GM12878 (cell line): ENCODE measurements around the gene OR4D1. TPM values are rescaled to one million over a fixed set of nuclear protein-coding genes. Genes with fewer than 3 reads are reported as not detected.

Experiments used
- ATAC-seq: fragments of 200-7000 bp; cut with Tn5 transposase; 3 replicates; pipeline ENCODE4 v1.9.1; 2020; ENCODE audit warnings: mild to moderate bottlenecking, moderate library complexity
- BruUV-seq: library from RNA; stranded (reverse); fragments of 400-500 nt; replicated peaks from 2 replicates; lab custom pipeline; 2021; lab: Mats Ljungman, UMichigan
- CTCF ChIA-PET: fragments of 300-600 bp; sonication (Branson Sonifier 250); formaldehyde crosslinking; extraction: SDS; loops from one replicate; lab custom pipeline; 2021; ENCODE audit warnings: inconsistent platforms; lab: Yijun Ruan, JAX
- POLR2A ChIA-PET: fragments of 350-600 bp; formaldehyde crosslinking; extraction: SDS; loops from one replicate; lab custom pipeline; 2021; ENCODE audit warnings: inconsistent platforms; lab: Charles Lee
- RAD21 ChIA-PET: fragments of 300-600 bp; sonication (Branson Sonifier 250); formaldehyde crosslinking; loops from one replicate; lab custom pipeline; 2023; ENCODE audit warnings: antibody characterized with exemption; ENCODE audit not compliant: unreplicated experiment; lab: Charles Lee
- SMC1A ChIA-PET: fragments of 300-600 bp; sonication (Branson Sonifier 250); formaldehyde crosslinking; loops from one replicate; lab custom pipeline; 2023; ENCODE audit not compliant: unreplicated experiment, uncharacterized antibody; lab: Charles Lee
- DNase-seq: peaks from one replicate; pipeline ENCODE4 v3.0.0-alpha.2; 2011; ENCODE audit warnings: low read depth, low spot score
- FAIRE-seq: peaks from 3 replicates; lab custom pipeline; 2011; peaks lifted over from hg19 to GRCh38; lab: Jason Lieb, UNC
- H2AFZ ChIP-seq: 2 replicates; pipeline ENCODE4 v1.6.0; 2011; ENCODE audit warnings: low read depth, low read length, control low read depth; ENCODE audit not compliant: control insufficient read depth
- H3K27ac ChIP-seq: 2 replicates; pipeline ENCODE4 v1.5.1; 2011; ENCODE audit warnings: control low read depth; ENCODE audit not compliant: control insufficient read depth, insufficient read depth
- H3K27me3 ChIP-seq, 2 experiments: replicated peaks in 1 of 2; 2 replicates each; pipeline versions ENCODE4 v1.6.0 to v1.6.1; 2011; ENCODE audit warnings: low read length in 1 of 2; ENCODE audit not compliant: control insufficient read depth in 2 of 2, insufficient read depth in 2 of 2
- H3K36me3 ChIP-seq, 2 experiments: 2 replicates each; pipeline ENCODE4 v1.5.1; 2011; ENCODE audit warnings: low read length in 1 of 2; ENCODE audit not compliant: control insufficient read depth in 2 of 2, insufficient read depth in 2 of 2
- H3K4me1 ChIP-seq: 2 replicates; pipeline ENCODE4 v1.6.1; 2011; ENCODE audit warnings: mild to moderate bottlenecking, low read length, moderate library complexity, mixed read lengths; ENCODE audit not compliant: control insufficient read depth, insufficient read depth
- H3K4me2 ChIP-seq: 2 replicates; pipeline ENCODE4 v1.6.0; 2011; ENCODE audit warnings: control low read depth; ENCODE audit not compliant: control insufficient read depth, insufficient read depth
- H3K4me3 ChIP-seq: fragments of 200-600 bp; sonication (generic); 2 replicates; pipeline ENCODE4 v1.5.1; 2016
- H3K79me2 ChIP-seq: 2 replicates; pipeline ENCODE4 v1.6.0; 2011; ENCODE audit warnings: low read length; ENCODE audit not compliant: control insufficient read depth, insufficient read depth
- H3K9ac ChIP-seq: 2 replicates; pipeline ENCODE4 v1.8.0; 2011; ENCODE audit warnings: low read length, control low read depth, mixed read lengths; ENCODE audit not compliant: control insufficient read depth, insufficient read depth
- H3K9me3 ChIP-seq: replicated peaks from 3 replicates; pipeline ENCODE4 v1.5.1; 2011; ENCODE audit warnings: mild to moderate bottlenecking, low read length; ENCODE audit not compliant: control insufficient read depth, insufficient read depth
- H4K20me1 ChIP-seq: 2 replicates; pipeline ENCODE4 v1.6.0; 2011; ENCODE audit not compliant: control insufficient read depth, insufficient read depth
- CBX5 ChIP-seq: sonication (generic); IDR thresholded peaks from 2 replicates; pipeline ENCODE4 v1.6.1; 2016; ENCODE audit warnings: low read depth, moderate library complexity, mild to moderate bottlenecking, inconsistent platforms
- CREB1 ChIP-seq: IDR thresholded peaks from 2 replicates; pipeline ENCODE4 v1.6.1; 2012; ENCODE audit warnings: low read depth, mild to moderate bottlenecking, inconsistent platforms
- HDGF ChIP-seq: fragments of 450-650 bp; IDR thresholded peaks from 2 replicates; pipeline ENCODE4 v1.6.1; 2016; ENCODE audit warnings: antibody characterized with exemption
- IRF4 ChIP-seq: IDR thresholded peaks from 2 replicates; pipeline ENCODE4 v1.6.1; 2011; ENCODE audit warnings: low read depth, low read length
- PML ChIP-seq: IDR thresholded peaks from 2 replicates; pipeline ENCODE4 v1.6.1; 2012; ENCODE audit warnings: low read length, inconsistent platforms
- RELA ChIP-seq: fragments of 450-650 bp; IDR thresholded peaks from 2 replicates; pipeline ENCODE4 v1.8.0; 2014; ENCODE audit warnings: borderline replicate concordance; ENCODE audit not compliant: partially characterized antibody
- TARDBP ChIP-seq: IDR thresholded peaks from 2 replicates; pipeline ENCODE4 v1.6.1; 2016; ENCODE audit warnings: borderline replicate concordance
- YY1 ChIP-seq: IDR thresholded peaks from 2 replicates; pipeline ENCODE4 v1.6.1; 2011; ENCODE audit warnings: low read depth, mild to moderate bottlenecking, low read length
- ZNF217 ChIP-seq: fragments of 450-650 bp; IDR thresholded peaks from 2 replicates; pipeline ENCODE4 v1.6.1; 2017; ENCODE audit warnings: antibody characterized with exemption, mild to moderate bottlenecking
- ZNF24 ChIP-seq: fragments of 450-650 bp; IDR thresholded peaks from 2 replicates; pipeline ENCODE4 v1.6.1; 2017; ENCODE audit warnings: antibody characterized with exemption, mild to moderate bottlenecking
- WGBS: methylation state at CpG from one replicate; pipeline ENCODE4 v1.1.6; 2016; ENCODE audit warnings: low lambda C conversion rate; ENCODE audit not compliant: insufficient replicate concordance, insufficient coverage; ENCODE audit errors: missing lambda C conversion rate; 5-methylcytosine and 5-hydroxymethylcytosine counted together
- in situ Hi-C: fragments of 300-500 bp; cut with MboI; formaldehyde crosslinking; loops from 9 replicates; pipeline ENCODE4 v1.14.3; 2018; ENCODE audit warnings: mixed read lengths
- intact Hi-C: fragments of 100-400 bp; cut with micrococcal nuclease; formaldehyde crosslinking; loops from one replicate; pipeline ENCODE4 v1.14.2; 2022; ENCODE audit not compliant: unreplicated experiment
- polyA plus RNA-seq, 11 experiments: library from polyadenylated mRNA; depleted of rRNA in 4 of 11; unstranded in 6 of 11; stranded (reverse) in 5 of 11; fragments of >200 nt; fragmentation: Nextera tagmentation in 4 of 11; fragmentation: Illumina TruSeq in 1 of 11; extraction: Ambion mirVana in 4 of 11; extraction: Trizol in 1 of 11; gene quantifications; 1 replicate in 1 of 11; 2 replicates in 10 of 11; pipeline versions ENCODE4 v1.2.1 to v1.2.3, GENCODE V29; 2011 to 2016; ENCODE audit warnings: inconsistent platforms in 2 of 11, missing spikeins in 2 of 11, low read depth in 1 of 11
- total RNA-seq, 4 experiments: library from RNA; depleted of rRNA in 3 of 4; stranded (reverse); fragments of >200 nt in 3 of 4; fragmentation: Illumina TruSeq in 1 of 4; extraction: Trizol in 1 of 4; gene quantifications; 2 replicates each; pipeline versions ENCODE4 v1.2.1 to v1.2.3, GENCODE V29; 2013 to 2021
- TF ChIP-seq, protein P1 (sequence below): fragments of 450-650 bp; IDR thresholded peaks from 2 replicates; pipeline ENCODE4 v1.6.1; 2017; ENCODE audit warnings: mild to moderate bottlenecking, moderate library complexity
- TF ChIP-seq, protein P2 (sequence below): IDR thresholded peaks from 2 replicates; pipeline ENCODE4 v1.6.1; 2011; ENCODE audit warnings: borderline replicate concordance, low read depth, mild to moderate bottlenecking, moderate library complexity, mixed read lengths, low read length; ENCODE audit not compliant: insufficient read depth; ENCODE audit errors: extremely low read length
- TF ChIP-seq, protein P3 (sequence below): fragments of 450-650 bp; formaldehyde crosslinking; IDR thresholded peaks from 2 replicates; pipeline ENCODE4 v1.4.0; 2020; ENCODE audit warnings: mild to moderate bottlenecking, moderate library complexity

Gene OR4D1
- total and polyA plus RNA-seq, 10 of the 15 experiments (the other 5 are each of a cell fraction or from before 2014, with no cell fraction given), result not detected

DNA sequence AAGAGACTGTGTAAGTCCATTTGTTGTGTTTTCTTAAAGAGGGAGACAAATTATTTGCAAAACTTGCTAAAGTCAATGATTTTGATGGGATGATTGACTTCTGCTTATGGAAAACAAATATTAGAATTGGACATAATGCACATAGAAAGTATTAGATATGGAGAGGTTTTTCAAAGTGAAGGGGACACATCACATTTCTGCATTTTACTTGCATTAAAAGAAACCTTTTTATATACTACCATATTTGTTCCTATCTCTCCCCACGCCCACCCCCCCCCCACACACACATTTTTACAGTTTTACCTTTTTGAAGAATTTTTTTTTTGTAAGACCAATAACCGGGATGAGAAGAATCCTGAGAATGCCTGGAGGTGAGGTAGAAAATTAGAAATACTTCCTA, 10.0 kb downstream of the OR4D1 start (continued):
- TF ChIP-seq, protein P1, sequence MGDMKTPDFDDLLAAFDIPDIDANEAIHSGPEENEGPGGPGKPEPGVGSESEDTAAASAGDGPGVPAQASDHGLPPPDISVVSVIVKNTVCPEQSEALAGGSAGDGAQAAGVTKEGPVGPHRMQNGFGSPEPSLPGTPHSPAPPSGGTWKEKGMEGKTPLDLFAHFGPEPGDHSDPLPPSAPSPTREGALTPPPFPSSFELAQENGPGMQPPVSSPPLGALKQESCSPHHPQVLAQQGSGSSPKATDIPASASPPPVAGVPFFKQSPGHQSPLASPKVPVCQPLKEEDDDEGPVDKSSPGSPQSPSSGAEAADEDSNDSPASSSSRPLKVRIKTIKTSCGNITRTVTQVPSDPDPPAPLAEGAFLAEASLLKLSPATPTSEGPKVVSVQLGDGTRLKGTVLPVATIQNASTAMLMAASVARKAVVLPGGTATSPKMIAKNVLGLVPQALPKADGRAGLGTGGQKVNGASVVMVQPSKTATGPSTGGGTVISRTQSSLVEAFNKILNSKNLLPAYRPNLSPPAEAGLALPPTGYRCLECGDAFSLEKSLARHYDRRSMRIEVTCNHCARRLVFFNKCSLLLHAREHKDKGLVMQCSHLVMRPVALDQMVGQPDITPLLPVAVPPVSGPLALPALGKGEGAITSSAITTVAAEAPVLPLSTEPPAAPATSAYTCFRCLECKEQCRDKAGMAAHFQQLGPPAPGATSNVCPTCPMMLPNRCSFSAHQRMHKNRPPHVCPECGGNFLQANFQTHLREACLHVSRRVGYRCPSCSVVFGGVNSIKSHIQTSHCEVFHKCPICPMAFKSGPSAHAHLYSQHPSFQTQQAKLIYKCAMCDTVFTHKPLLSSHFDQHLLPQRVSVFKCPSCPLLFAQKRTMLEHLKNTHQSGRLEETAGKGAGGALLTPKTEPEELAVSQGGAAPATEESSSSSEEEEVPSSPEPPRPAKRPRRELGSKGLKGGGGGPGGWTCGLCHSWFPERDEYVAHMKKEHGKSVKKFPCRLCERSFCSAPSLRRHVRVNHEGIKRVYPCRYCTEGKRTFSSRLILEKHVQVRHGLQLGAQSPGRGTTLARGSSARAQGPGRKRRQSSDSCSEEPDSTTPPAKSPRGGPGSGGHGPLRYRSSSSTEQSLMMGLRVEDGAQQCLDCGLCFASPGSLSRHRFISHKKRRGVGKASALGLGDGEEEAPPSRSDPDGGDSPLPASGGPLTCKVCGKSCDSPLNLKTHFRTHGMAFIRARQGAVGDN, result no peak
- no peak for TF ChIP-seq PML
- TF ChIP-seq ZNF217, result no peak
- TF ChIP-seq, all 136 proteins: peak for 0

DNA sequence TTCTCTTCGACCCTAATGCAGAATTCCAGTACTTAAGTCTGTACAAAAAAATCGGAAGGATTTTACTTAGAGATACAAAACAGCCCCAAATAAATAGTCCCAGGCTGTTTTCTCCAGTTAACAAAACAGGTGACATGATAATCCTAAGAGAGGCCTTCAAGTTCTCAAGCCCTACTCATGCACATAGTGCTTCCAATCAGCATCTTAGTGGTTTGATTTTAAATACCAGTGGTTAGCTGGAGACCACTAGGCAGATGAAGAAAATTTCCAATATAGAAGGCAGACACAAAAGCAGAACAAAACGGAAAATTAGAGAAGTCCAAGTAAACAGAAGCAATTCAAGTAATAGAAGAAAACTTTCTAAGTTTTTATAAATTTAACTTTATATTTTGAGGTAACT, 13.4 kb downstream of the OR4D1 start:
- intact Hi-C loops (no loop called here), in situ Hi-C loops (no loop called here)
- H3K27me3 ChIP-seq, result peaks cover 3 to 9% of the 10 kb centered on the region in 2 experiments; a peak in 3 of 4 replicates
- ChIA-PET CTCF (no interaction called here), SMC1A (no interaction called here), RAD21 (no interaction called here), POLR2A (no interaction called here)
- no peak for DNase-seq
- no TSS peak for BruUV-seq
- 6% methylated on average over 3 of the region's 3 CpGs for WGBS
- H3K4me3 ChIP-seq, result no peak overlapping the region
- no peaks in the 10 kb centered on the region for H3K79me2 ChIP-seq
- ATAC-seq, result no peak
- no peaks in the 10 kb centered on the region for H3K4me1 ChIP-seq
- no peak overlapping the region for H3K9ac ChIP-seq
- no peak overlapping the region for H2AFZ ChIP-seq
- FAIRE-seq, result no peak
- H3K36me3 ChIP-seq, result no peaks in the 10 kb centered on the region
- no peak overlapping the region for H3K4me2 ChIP-seq
- H3K27ac ChIP-seq, result no peak overlapping the region
- H3K9me3 ChIP-seq, result no peaks in the 10 kb centered on the region
- H4K20me1 ChIP-seq, result no peaks in the 10 kb centered on the region
- TF ChIP-seq IRF4 (no peak), RELA (no peak), ZNF24 (no peak), CREB1 (no peak), YY1 (no peak), HDGF (no peak), CBX5 (no peak), TARDBP (no peak)
- TF ChIP-seq, protein P2, sequence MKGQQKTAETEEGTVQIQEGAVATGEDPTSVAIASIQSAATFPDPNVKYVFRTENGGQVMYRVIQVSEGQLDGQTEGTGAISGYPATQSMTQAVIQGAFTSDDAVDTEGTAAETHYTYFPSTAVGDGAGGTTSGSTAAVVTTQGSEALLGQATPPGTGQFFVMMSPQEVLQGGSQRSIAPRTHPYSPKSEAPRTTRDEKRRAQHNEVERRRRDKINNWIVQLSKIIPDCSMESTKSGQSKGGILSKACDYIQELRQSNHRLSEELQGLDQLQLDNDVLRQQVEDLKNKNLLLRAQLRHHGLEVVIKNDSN, result no peak
- TF ChIP-seq, protein P3, sequence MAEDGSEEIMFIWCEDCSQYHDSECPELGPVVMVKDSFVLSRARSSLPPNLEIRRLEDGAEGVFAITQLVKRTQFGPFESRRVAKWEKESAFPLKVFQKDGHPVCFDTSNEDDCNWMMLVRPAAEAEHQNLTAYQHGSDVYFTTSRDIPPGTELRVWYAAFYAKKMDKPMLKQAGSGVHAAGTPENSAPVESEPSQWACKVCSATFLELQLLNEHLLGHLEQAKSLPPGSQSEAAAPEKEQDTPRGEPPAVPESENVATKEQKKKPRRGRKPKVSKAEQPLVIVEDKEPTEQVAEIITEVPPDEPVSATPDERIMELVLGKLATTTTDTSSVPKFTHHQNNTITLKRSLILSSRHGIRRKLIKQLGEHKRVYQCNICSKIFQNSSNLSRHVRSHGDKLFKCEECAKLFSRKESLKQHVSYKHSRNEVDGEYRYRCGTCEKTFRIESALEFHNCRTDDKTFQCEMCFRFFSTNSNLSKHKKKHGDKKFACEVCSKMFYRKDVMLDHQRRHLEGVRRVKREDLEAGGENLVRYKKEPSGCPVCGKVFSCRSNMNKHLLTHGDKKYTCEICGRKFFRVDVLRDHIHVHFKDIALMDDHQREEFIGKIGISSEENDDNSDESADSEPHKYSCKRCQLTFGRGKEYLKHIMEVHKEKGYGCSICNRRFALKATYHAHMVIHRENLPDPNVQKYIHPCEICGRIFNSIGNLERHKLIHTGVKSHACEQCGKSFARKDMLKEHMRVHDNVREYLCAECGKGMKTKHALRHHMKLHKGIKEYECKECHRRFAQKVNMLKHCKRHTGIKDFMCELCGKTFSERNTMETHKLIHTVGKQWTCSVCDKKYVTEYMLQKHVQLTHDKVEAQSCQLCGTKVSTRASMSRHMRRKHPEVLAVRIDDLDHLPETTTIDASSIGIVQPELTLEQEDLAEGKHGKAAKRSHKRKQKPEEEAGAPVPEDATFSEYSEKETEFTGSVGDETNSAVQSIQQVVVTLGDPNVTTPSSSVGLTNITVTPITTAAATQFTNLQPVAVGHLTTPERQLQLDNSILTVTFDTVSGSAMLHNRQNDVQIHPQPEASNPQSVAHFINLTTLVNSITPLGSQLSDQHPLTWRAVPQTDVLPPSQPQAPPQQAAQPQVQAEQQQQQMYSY (CRISPR knock-in tag), result no peak
